ENCODE results near the gene ADAT1. TPM values are rescaled to one million over a fixed set of nuclear protein-coding genes. Genes with fewer than 3 reads are reported as not detected.

ADAT1 gene
- total RNA-seq, 3 donors from 2014 or later: 30.1 to 74.9 (median 62.3) TPM

DNA sequence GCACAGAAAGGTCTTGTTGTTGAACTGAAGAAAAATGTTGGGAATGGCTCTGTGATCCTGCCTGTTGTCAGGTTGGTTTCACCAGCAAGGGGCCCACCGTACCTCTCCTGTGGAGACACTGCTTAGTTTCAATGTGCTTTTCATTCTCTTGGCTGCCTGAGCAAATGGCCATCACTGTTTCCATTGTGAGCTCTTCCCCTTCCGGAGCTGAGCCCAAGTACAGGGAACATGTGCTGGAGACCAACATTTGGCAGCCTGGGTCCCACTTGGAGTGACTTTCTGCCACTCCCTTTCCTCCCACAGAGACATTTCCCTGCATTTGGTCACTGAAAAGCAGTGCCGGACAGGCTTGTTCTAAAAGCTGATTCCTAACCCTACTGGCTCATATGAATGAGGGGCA, 33.8 kb downstream of the ADAT1 start:
- Histone ChIP-seq H3K4me1 (no peaks in the 10 kb centered on the region), H3K27me3 (no peaks in the 10 kb centered on the region), H3K4me3 (no peak overlapping the region), H3K9me3 (no peaks in the 10 kb centered on the region), H3K27ac (peak overlapping the region in 1 of 2 donors; percentile 57), H3K36me3 (no peaks in the 10 kb centered on the region)
- no peak for DNase-seq (ENCODE audit: low spot score in 2 of 2)
- TF ChIP-seq POLR2A (IDR thresholded peaks at IDR 0.05) (no peak), POLR2AphosphoS5 (IDR thresholded peaks at IDR 0.05) (no peak)
- TF ChIP-seq, protein P1, sequence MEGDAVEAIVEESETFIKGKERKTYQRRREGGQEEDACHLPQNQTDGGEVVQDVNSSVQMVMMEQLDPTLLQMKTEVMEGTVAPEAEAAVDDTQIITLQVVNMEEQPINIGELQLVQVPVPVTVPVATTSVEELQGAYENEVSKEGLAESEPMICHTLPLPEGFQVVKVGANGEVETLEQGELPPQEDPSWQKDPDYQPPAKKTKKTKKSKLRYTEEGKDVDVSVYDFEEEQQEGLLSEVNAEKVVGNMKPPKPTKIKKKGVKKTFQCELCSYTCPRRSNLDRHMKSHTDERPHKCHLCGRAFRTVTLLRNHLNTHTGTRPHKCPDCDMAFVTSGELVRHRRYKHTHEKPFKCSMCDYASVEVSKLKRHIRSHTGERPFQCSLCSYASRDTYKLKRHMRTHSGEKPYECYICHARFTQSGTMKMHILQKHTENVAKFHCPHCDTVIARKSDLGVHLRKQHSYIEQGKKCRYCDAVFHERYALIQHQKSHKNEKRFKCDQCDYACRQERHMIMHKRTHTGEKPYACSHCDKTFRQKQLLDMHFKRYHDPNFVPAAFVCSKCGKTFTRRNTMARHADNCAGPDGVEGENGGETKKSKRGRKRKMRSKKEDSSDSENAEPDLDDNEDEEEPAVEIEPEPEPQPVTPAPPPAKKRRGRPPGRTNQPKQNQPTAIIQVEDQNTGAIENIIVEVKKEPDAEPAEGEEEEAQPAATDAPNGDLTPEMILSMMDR (IDR thresholded peaks at IDR 0.05): no peak
- intact Hi-C loops (cut with DNase I; ENCODE audit: low total_unique reads): no loop called here

GRCh38 chr16:75588716-75589115, 34.4 kb downstream of the ADAT1 start:
- Histone ChIP-seq H3K27me3 (no peaks in the 10 kb centered on the region), H3K4me1 (no peaks in the 10 kb centered on the region), H3K27ac (peak overlapping the region in 1 of 2 donors; percentile 57), H3K4me3 (no peak overlapping the region), H3K9me3 (no peaks in the 10 kb centered on the region), H3K36me3 (no peaks in the 10 kb centered on the region)
- DNase-seq (ENCODE audit: low spot score in 2 of 2): no peak
- TF ChIP-seq POLR2A (IDR thresholded peaks at IDR 0.05) (no peak), POLR2AphosphoS5 (IDR thresholded peaks at IDR 0.05) (no peak)
- TF ChIP-seq, protein P1 (IDR thresholded peaks at IDR 0.05): no peak
- intact Hi-C loops (cut with DNase I; ENCODE audit: low total_unique reads): no loop called here

DNA sequence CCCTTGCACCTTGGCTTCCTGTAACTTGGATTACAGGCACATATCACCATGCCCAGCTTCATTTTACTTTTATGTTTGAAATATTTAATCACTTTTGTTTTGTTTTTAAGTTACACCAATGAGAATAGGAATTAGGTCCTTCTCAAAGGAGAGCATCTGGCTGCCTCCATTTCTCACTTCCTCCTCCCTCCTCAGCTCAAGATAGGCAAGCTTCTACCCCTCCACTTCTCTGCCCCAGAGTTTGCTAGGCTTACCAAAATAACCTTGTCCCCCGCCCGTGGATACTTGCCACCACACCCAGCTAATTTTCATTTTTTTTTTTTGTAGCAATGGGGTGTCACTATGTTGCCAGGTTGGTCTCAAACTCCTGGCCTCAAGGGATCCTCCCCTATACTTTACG, 39.0 kb downstream of the ADAT1 start:
- Histone ChIP-seq H3K4me1 (no peaks in the 10 kb centered on the region), H3K27me3 (no peaks in the 10 kb centered on the region), H3K9me3 (no peaks in the 10 kb centered on the region), H3K27ac (no peak overlapping the region), H3K4me3 (no peak overlapping the region), H3K36me3 (no peaks in the 10 kb centered on the region)
- intact Hi-C loops (cut with DNase I; ENCODE audit: low total_unique reads): no loop called here
- no peak for TF ChIP-seq POLR2A (IDR thresholded peaks at IDR 0.05)
- no peak for TF ChIP-seq POLR2AphosphoS5 (IDR thresholded peaks at IDR 0.05)
- TF ChIP-seq, protein P1 (IDR thresholded peaks at IDR 0.05): no peak
- no peak for DNase-seq (ENCODE audit: low spot score in 2 of 2)

GRCh38 chr16:75579281-75579834, 43.7 kb downstream of the ADAT1 start:
- no peaks in the 10 kb centered on the region for H3K4me1 ChIP-seq
- no peaks in the 10 kb centered on the region for H3K9me3 ChIP-seq
- no peak overlapping the region for H3K27ac ChIP-seq
- intact Hi-C loops (cut with DNase I; ENCODE audit: low total_unique reads): no loop called here
- no peaks in the 10 kb centered on the region for H3K36me3 ChIP-seq
- no peak for DNase-seq (ENCODE audit: low spot score in 2 of 2)
- TF ChIP-seq POLR2AphosphoS5 (IDR thresholded peaks at IDR 0.05) (no peak), POLR2A (IDR thresholded peaks at IDR 0.05) (no peak)
- TF ChIP-seq, protein P1 (IDR thresholded peaks at IDR 0.05): no peak
- H3K27me3 ChIP-seq: no peaks in the 10 kb centered on the region
- H3K4me3 ChIP-seq: no peak overlapping the region

DNA sequence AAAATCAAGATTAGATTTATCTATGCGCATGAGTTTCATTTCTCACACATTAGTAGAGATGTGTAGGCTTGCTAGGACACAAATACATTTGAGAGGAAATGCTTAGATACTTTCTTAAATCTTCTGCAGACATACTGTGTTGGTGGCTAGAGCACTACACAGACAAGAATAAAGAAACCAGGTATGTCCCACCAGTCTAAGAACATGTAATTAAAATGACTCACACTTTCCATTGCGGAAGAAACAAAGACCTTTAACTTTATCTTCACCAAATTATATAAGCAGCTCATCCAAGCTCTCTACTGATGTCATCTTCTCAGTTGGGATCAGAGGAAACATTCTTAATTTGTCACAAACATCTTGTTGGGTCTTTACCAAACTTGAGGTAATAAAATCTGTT, 44.4 kb downstream of the ADAT1 start:
- H3K9me3 ChIP-seq: no peaks in the 10 kb centered on the region
- H3K27me3 ChIP-seq: no peaks in the 10 kb centered on the region
- TF ChIP-seq POLR2AphosphoS5 (IDR thresholded peaks at IDR 0.05) (no peak), POLR2A (IDR thresholded peaks at IDR 0.05) (no peak)
- TF ChIP-seq, protein P1 (IDR thresholded peaks at IDR 0.05): no peak
- no peaks in the 10 kb centered on the region for H3K36me3 ChIP-seq
- DNase-seq (ENCODE audit: low spot score in 2 of 2): no peak
- no peaks in the 10 kb centered on the region for H3K4me1 ChIP-seq
- intact Hi-C loops (cut with DNase I; ENCODE audit: low total_unique reads): no loop called here
- no peak overlapping the region for H3K27ac ChIP-seq
- H3K4me3 ChIP-seq: no peak overlapping the region

Data from breast epithelium (tissue), 4 donors.